Fibroblast of lung (primary cell): ENCODE measurements around the gene STMN1. TPM values are rescaled to one million over a fixed set of nuclear protein-coding genes. Genes with fewer than 3 reads are reported as not detected.

Source experiments
- DNase-seq, 2 donors: peaks; one replicate each; pipeline versions ENCODE4 v3.0.0 to v3.0.0-alpha.2; 2010; ENCODE audit warnings: low read depth in 2 of 2
- H2AFZ ChIP-seq: 2 replicates; pipeline ENCODE4 v1.5.1; 2012; ENCODE audit warnings: low read length, control low read depth, inconsistent platforms
- H3K27ac ChIP-seq: 2 replicates; pipeline ENCODE4 v1.5.1; 2011; ENCODE audit warnings: low read length, control low read depth; ENCODE audit not compliant: insufficient read depth
- H3K27me3 ChIP-seq: 2 replicates; pipeline ENCODE4 v1.5.1; 2011; ENCODE audit warnings: mild to moderate bottlenecking, low read length; ENCODE audit not compliant: control insufficient read depth, insufficient read depth
- H3K36me3 ChIP-seq: 2 replicates; pipeline ENCODE4 v1.5.1; 2011; ENCODE audit warnings: low read length; ENCODE audit not compliant: control insufficient read depth, insufficient read depth
- H3K4me1 ChIP-seq: 2 replicates; pipeline ENCODE4 v1.5.1; 2011; ENCODE audit warnings: low read length; ENCODE audit not compliant: control insufficient read depth, insufficient read depth; ENCODE audit errors: extremely low read depth
- H3K4me2 ChIP-seq: 2 replicates; pipeline ENCODE4 v1.5.1; 2011; ENCODE audit warnings: low read length, control low read depth; ENCODE audit not compliant: insufficient read depth; ENCODE audit errors: extremely low read depth
- H3K4me3 ChIP-seq, 4 experiments: fragments of 200-600 bp in 1 of 4; sonication (generic) in 1 of 4; replicated peaks in 1 of 4; 2 replicates each; pipeline ENCODE4 v1.5.1; 2011 to 2016; ENCODE audit warnings: low read length in 4 of 4, low read depth in 3 of 4, mild to moderate bottlenecking in 3 of 4, control low read depth in 2 of 4, inconsistent platforms in 1 of 4, mixed read lengths in 1 of 4; ENCODE audit not compliant: insufficient read depth in 1 of 4; ENCODE audit errors: control extremely low read depth in 1 of 4
- H3K79me2 ChIP-seq: 2 replicates; pipeline ENCODE4 v1.5.1; 2012; ENCODE audit warnings: mild to moderate bottlenecking, low read length, inconsistent platforms; ENCODE audit not compliant: control insufficient read depth, insufficient read depth
- H3K9ac ChIP-seq: 2 replicates; pipeline ENCODE4 v1.5.1; 2011; ENCODE audit warnings: mild to moderate bottlenecking, low read length, control low read depth; ENCODE audit not compliant: insufficient read depth
- H3K9me3 ChIP-seq: 2 replicates; pipeline ENCODE4 v1.5.1; 2012; ENCODE audit warnings: low read depth, low read length; ENCODE audit not compliant: control insufficient read depth, insufficient read depth
- H4K20me1 ChIP-seq: 2 replicates; pipeline ENCODE4 v1.5.1; 2011; ENCODE audit warnings: low read length; ENCODE audit not compliant: control insufficient read depth, insufficient read depth; ENCODE audit errors: extremely low read depth
- CTCF ChIP-seq, 2 donors: IDR thresholded peaks in 1 of 2; conservative IDR thresholded peaks in 1 of 2; 1 replicate in 1 of 2; 2 replicates in 1 of 2; pipeline ENCODE4 v1.5.1; 2011 to 2012; ENCODE audit warnings: low read length in 2 of 2, control low read depth in 1 of 2, inconsistent platforms in 1 of 2, low read depth in 1 of 2, mild to moderate bottlenecking in 1 of 2
- EZH2 ChIP-seq: IDR thresholded peaks from 2 replicates; pipeline ENCODE4 v1.5.1; 2012; ENCODE audit warnings: low read length, control low read depth, mild to moderate bottlenecking; ENCODE audit errors: missing control alignments
- polyA plus RNA-seq, 2 donors: library from polyadenylated mRNA; depleted of rRNA in 1 of 2; stranded (reverse) in 1 of 2; unstranded in 1 of 2; fragments of >200 nt; gene quantifications; 2 replicates each; pipeline ENCODE4 v1.2.1, GENCODE V29; 2011 to 2012; ENCODE audit warnings: missing spikeins in 1 of 2
- total RNA-seq: library from RNA; depleted of rRNA; stranded (reverse); fragments of >200 nt; gene quantifications from 2 replicates; pipeline ENCODE4 v1.2.1, GENCODE V29; 2014

The STMN1 gene
- total and polyA plus RNA-seq, 2 donors (not counting 1 experiment from before 2014, with no cell fraction given), result 90.7 to 94.7 TPM

GRCh38 chr1:25926731-25927496 lies 20.7 kb upstream of the STMN1 start:
- H3K4me2 ChIP-seq, result no peak overlapping the region
- TF ChIP-seq CTCF (conservative IDR thresholded peaks at IDR 0.05 in 1 of 2, IDR thresholded peaks at IDR 0.05 in 1 of 2; ENCODE audit: low read depth in 1 of 2, low read length in 2 of 2), result no peak
- TF ChIP-seq EZH2, result no peak
- no peaks in the 10 kb centered on the region for H3K36me3 ChIP-seq
- H3K27ac ChIP-seq, result no peak overlapping the region
- DNase-seq, result no peak
- no peak overlapping the region for H3K9ac ChIP-seq
- H3K27me3 ChIP-seq, result peaks cover 4% of the 10 kb centered on the region
- H3K4me3 ChIP-seq, result no peak overlapping the region
- H4K20me1 ChIP-seq, result no peaks in the 10 kb centered on the region
- H3K79me2 ChIP-seq, result no peaks in the 10 kb centered on the region
- H3K4me1 ChIP-seq, result peaks cover 3% of the 10 kb centered on the region
- no peak overlapping the region for H2AFZ ChIP-seq
- no peaks in the 10 kb centered on the region for H3K9me3 ChIP-seq

GRCh38 chr1:25924454-25924853 lies 18.2 kb upstream of the STMN1 start:
- Histone ChIP-seq H3K4me2 (no peak overlapping the region), H3K27ac (no peak overlapping the region), H3K27me3 (no peaks in the 10 kb centered on the region), H3K79me2 (no peaks in the 10 kb centered on the region), H3K4me1 (peaks cover 3% of the 10 kb centered on the region), H3K4me3 (no peak overlapping the region), H3K9me3 (no peaks in the 10 kb centered on the region), H4K20me1 (no peaks in the 10 kb centered on the region), H3K9ac (no peak overlapping the region), H2AFZ (no peak overlapping the region), H3K36me3 (no peaks in the 10 kb centered on the region)
- no peak for DNase-seq
- TF ChIP-seq EZH2 (no peak), CTCF (conservative IDR thresholded peaks at IDR 0.05 in 1 of 2, IDR thresholded peaks at IDR 0.05 in 1 of 2; ENCODE audit: low read depth in 1 of 2, low read length in 2 of 2) (no peak)

GRCh38 chr1:25922971-25923552 lies 16.8 kb upstream of the STMN1 start:
- no peaks in the 10 kb centered on the region for H3K36me3 ChIP-seq
- peaks cover 3% of the 10 kb centered on the region for H3K4me1 ChIP-seq
- peak overlapping the region; percentile 94 for H2AFZ ChIP-seq
- H3K9ac ChIP-seq, result peak overlapping the region; percentile 52
- no peaks in the 10 kb centered on the region for H3K27me3 ChIP-seq
- H4K20me1 ChIP-seq, result no peaks in the 10 kb centered on the region
- peak; percentile 17 to 27 for DNase-seq
- H3K9me3 ChIP-seq, result no peaks in the 10 kb centered on the region
- H3K79me2 ChIP-seq, result no peaks in the 10 kb centered on the region
- TF ChIP-seq CTCF (conservative IDR thresholded peaks at IDR 0.05 in 1 of 2, IDR thresholded peaks at IDR 0.05 in 1 of 2; ENCODE audit: low read depth in 1 of 2, low read length in 2 of 2), result no peak
- TF ChIP-seq EZH2, result no peak
- peak overlapping the region; percentile 19 for H3K27ac ChIP-seq
- peak overlapping the region; percentile 51 to 62 (median 55) for H3K4me3 ChIP-seq
- H3K4me2 ChIP-seq, result peak overlapping the region; percentile 92
